Subcutaneous abdominal adipose tissue (tissue), 5 donors: Measurements from ENCODE around the gene PHF24.

Experiments
- H3K27ac ChIP-seq: one replicate; pipeline ENCODE4 v1.7.0; 2013; ENCODE audit warnings: low read depth, mild to moderate bottlenecking, inconsistent platforms, low read length, moderate library complexity
- H3K27me3 ChIP-seq, 5 donors: one replicate each; pipeline ENCODE4 v1.7.0; 2013; ENCODE audit warnings: low read length in 5 of 5, inconsistent platforms in 1 of 5; ENCODE audit not compliant: control insufficient read depth in 5 of 5, insufficient read depth in 4 of 5
- H3K36me3 ChIP-seq, 5 donors: one replicate each; pipeline ENCODE4 v1.7.0; 2013; ENCODE audit warnings: low read length in 5 of 5; ENCODE audit not compliant: control insufficient read depth in 5 of 5, insufficient read depth in 5 of 5
- H3K4me1 ChIP-seq, 5 donors: one replicate each; pipeline ENCODE4 v1.7.0; 2013; ENCODE audit warnings: low read length in 5 of 5, mild to moderate bottlenecking in 3 of 5, moderate library complexity in 1 of 5; ENCODE audit not compliant: control insufficient read depth in 5 of 5, insufficient read depth in 5 of 5
- H3K4me3 ChIP-seq, 5 donors: one replicate each; pipeline ENCODE4 v1.7.0; 2013; ENCODE audit warnings: low read length in 5 of 5, low read depth in 1 of 5
- H3K9ac ChIP-seq, 5 donors: one replicate each; pipeline ENCODE4 v1.7.0; 2013; ENCODE audit warnings: low read length in 5 of 5, mild to moderate bottlenecking in 4 of 5, moderate library complexity in 3 of 5
- H3K9me3 ChIP-seq, 5 donors: one replicate each; pipeline ENCODE4 v1.7.0; 2013; ENCODE audit warnings: low read length in 5 of 5; ENCODE audit not compliant: control insufficient read depth in 5 of 5
- donor health status: healthy.
- donor health status: healthy.
- donor health status: healthy.
- donor health status: healthy.
- donor health status: healthy.

PHF24 gene

GRCh38 chr9:34982361-34982760 lies 24.3 kb downstream of the PHF24 start:
- H3K9me3 ChIP-seq: no peaks in the 10 kb centered on the region
- no peak overlapping the region for H3K27ac ChIP-seq
- no peak overlapping the region for H3K9ac ChIP-seq
- H3K4me1 ChIP-seq: peaks cover 0 to 27% (median 2%) of the 10 kb centered on the region in 5 donors
- H3K36me3 ChIP-seq: no peaks in the 10 kb centered on the region
- H3K4me3 ChIP-seq: no peak overlapping the region
- no peaks in the 10 kb centered on the region for H3K27me3 ChIP-seq

- no peak overlapping the region for H3K9ac ChIP-seq
- H3K4me3 ChIP-seq: no peak overlapping the region
- no peaks in the 10 kb centered on the region for H3K36me3 ChIP-seq
- H3K27ac ChIP-seq: no peak overlapping the region
- peaks cover 0 to 28% (median 2%) of the 10 kb centered on the region in 5 donors for H3K4me1 ChIP-seq
- no peaks in the 10 kb centered on the region for H3K27me3 ChIP-seq
- no peaks in the 10 kb centered on the region for H3K9me3 ChIP-seq
Measured at GRCh38 chr9:34983209-34983608, 25.1 kb downstream of the PHF24 start.

DNA sequence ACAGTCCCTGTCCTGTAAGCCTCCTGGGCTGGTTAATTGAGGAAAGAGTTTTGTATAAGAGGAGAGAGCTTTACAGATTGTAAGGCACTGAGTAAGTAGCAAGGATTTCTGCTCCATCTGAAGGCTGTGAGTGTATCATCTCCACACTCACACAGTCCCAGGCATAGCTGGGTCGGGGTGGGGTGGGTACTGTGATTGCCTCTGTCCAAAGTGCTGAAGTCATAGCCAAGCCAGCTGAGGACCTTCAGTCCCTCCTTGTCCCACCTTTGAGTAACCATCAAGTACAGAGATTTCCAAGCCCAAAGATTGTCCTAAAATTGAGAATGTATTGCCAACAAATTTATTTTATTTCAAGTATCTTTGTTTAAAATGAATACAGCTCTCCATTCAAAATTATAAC lies 26.0 kb downstream of the PHF24 start:
- Histone ChIP-seq H3K9ac (no peak overlapping the region), H3K27me3 (no peaks in the 10 kb centered on the region), H3K36me3 (no peaks in the 10 kb centered on the region), H3K27ac (no peak overlapping the region), H3K9me3 (no peaks in the 10 kb centered on the region), H3K4me3 (no peak overlapping the region), H3K4me1 (peaks cover 2 to 36% (median 7%) of the 10 kb centered on the region in 5 donors)

DNA sequence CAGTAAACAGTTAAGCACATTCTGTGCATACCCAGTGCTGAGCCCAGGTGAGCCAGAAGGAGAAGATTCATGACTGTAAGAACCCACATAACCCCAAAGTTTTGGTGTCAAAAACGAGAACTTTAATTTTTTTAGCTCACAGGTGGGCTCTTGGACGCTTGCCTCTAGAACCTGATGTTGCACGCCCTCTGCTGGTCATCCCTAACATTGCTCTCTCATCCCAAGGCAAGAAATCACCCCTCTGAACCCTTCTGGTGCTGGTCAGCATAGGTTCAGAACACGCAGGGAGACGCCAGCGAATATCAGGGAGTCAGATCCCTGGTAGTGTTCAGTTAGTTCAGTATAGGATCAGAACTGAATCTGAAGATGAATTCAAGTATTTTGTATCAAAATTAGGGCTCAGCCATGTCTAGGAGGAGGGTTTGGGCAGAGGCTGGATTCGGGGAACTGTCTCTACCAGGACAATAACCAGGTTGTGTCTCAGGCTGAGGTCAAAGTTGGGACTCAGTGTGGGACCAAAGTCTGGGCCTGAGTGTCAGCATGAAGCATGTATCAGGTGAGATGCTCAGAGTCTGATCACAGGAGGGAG lies 27.3 kb downstream of the PHF24 start:
- no peaks in the 10 kb centered on the region for H3K9me3 ChIP-seq
- no peak overlapping the region for H3K9ac ChIP-seq
- H3K27me3 ChIP-seq: no peaks in the 10 kb centered on the region
- H3K4me1 ChIP-seq: peaks cover 2 to 41% (median 12%) of the 10 kb centered on the region in 5 donors
- H3K36me3 ChIP-seq: no peaks in the 10 kb centered on the region
- no peak overlapping the region for H3K4me3 ChIP-seq
- H3K27ac ChIP-seq: no peak overlapping the region

GRCh38 chr9:34986540-34987047 lies 28.5 kb downstream of the PHF24 start:
- Histone ChIP-seq H3K4me1 (peaks cover 2 to 47% (median 22%) of the 10 kb centered on the region in 5 donors), H3K9ac (peak overlapping the region in 1 of 5 donors; percentile 17), H3K9me3 (no peaks in the 10 kb centered on the region), H3K4me3 (no peak overlapping the region), H3K27me3 (no peaks in the 10 kb centered on the region), H3K27ac (no peak overlapping the region), H3K36me3 (no peaks in the 10 kb centered on the region)

GRCh38 chr9:34987160-34987901 lies 29.2 kb downstream of the PHF24 start:
- H3K4me1 ChIP-seq: peaks cover 2 to 50% (median 28%) of the 10 kb centered on the region in 5 donors
- no peaks in the 10 kb centered on the region for H3K27me3 ChIP-seq
- H3K36me3 ChIP-seq: no peaks in the 10 kb centered on the region
- no peak overlapping the region for H3K27ac ChIP-seq
- H3K9ac ChIP-seq: no peak overlapping the region
- no peak overlapping the region for H3K4me3 ChIP-seq
- H3K9me3 ChIP-seq: no peaks in the 10 kb centered on the region

DNA sequence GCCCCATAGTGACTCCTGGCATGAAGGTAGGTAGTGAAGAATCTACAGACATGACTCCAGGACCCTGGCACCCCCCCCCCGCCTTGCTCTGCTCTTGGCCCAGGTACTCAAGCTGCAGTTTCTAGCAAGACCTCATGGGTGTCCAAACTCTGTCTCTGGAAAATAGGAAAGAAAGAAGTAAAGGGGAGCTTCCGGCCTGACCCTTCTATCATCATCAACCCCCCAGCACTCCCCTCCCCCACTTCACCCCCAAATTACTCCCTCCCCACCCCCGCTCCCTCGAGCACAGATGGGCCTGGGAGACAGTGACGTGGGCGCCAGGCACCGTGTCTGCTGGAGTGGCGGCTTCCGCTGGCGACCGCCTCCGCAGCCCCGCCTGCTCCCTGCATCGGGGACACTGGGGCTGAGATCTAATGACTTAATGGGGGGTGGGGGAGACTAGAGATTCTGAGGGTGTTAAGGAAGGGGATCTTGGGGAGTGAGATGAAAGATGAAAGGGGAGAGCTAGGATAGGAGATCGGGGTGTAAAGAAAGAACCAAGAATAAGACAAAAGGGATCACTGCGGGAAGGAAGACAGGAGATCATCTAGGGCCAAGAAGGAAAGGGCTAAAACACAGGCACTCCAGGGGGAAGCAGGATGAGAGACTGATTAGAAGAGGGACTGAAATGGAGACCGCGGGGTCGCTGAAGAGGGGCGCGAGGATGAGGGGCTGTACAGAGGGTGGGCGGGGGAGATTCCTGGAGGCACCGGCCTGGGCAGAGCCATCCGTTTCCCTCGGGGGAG lies 30.3 kb downstream of the PHF24 start:
- H3K9ac ChIP-seq: peak overlapping the region; percentile 68 to 84 (median 80)
- H3K4me3 ChIP-seq: peak overlapping the region; percentile 85 to 97 (median 89)
- no peaks in the 10 kb centered on the region for H3K27me3 ChIP-seq
- no peaks in the 10 kb centered on the region for H3K9me3 ChIP-seq
- peak overlapping the region; percentile 74 for H3K27ac ChIP-seq
- H3K4me1 ChIP-seq: peaks cover 8 to 50% (median 38%) of the 10 kb centered on the region in 5 donors
- H3K36me3 ChIP-seq: no peaks in the 10 kb centered on the region

DNA sequence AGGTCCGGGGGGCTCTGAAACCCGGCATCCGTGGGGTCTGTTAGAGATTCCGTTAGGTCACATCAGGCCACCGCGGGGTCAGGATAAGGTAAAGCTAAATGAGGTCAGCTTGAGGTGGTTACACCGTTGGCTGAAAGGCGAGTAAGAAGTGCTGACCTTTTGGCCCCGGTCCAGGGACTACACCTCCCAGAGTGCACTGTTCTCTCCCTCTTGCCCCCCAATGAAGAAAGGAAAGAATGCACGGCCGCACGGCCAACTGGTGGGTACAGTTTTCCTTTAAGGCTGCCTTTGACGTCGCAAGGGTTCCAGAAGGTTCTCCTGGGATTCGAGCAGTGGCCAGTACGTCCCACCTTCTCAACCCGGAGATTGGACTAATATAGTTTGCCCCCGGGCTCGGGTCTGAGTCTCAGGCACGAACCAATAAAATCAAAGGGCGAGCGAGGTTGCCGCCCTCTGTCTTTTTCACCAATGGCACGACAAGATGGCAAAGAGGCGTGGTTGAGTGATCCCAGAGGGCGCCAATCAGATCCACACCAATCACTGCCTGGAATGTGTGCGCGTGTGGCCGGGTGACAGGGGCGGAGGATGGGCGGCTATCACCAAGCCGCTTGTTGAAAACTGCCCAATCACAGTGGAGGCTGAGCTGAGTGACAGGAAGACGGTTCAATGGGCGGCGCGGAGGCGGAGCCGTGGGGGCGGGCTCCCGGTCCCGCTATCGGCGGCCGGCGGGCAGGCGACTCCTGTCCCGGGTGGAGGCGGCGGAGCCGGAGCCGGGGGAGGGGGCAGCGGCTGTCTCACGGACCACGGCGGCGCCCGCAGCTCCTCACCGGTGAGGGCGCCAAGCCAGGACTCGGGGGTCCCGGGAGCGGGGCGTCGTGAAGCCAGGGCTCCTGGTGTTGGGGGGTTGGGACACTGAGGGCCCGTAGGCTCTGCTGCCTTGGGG lies 31.2 kb downstream of the PHF24 start, which contains the start of gene DNAJB5:
Gene DNAJB5 (plus strand): TSS at position 743 of the 943 bp plus-strand sequence. CDS start 886 bp downstream, outside the sequence.
- peak within 1 kb of the TSS; percentile 85 to 97 (median 89) for H3K4me3 ChIP-seq
- peak within 1 kb of the TSS; percentile 68 to 86 (median 82) for H3K9ac ChIP-seq
- H3K27me3 ChIP-seq: no peaks in the 10 kb centered on the region
- peak within 1 kb of the TSS; percentile 79 for H3K27ac ChIP-seq
- H3K9me3 ChIP-seq: no peaks in the 10 kb centered on the region
- H3K4me1 ChIP-seq: peaks cover 16 to 58% (median 47%) of the 10 kb centered on the region in 5 donors
- H3K36me3 ChIP-seq: no peaks in the 10 kb centered on the region

DNA sequence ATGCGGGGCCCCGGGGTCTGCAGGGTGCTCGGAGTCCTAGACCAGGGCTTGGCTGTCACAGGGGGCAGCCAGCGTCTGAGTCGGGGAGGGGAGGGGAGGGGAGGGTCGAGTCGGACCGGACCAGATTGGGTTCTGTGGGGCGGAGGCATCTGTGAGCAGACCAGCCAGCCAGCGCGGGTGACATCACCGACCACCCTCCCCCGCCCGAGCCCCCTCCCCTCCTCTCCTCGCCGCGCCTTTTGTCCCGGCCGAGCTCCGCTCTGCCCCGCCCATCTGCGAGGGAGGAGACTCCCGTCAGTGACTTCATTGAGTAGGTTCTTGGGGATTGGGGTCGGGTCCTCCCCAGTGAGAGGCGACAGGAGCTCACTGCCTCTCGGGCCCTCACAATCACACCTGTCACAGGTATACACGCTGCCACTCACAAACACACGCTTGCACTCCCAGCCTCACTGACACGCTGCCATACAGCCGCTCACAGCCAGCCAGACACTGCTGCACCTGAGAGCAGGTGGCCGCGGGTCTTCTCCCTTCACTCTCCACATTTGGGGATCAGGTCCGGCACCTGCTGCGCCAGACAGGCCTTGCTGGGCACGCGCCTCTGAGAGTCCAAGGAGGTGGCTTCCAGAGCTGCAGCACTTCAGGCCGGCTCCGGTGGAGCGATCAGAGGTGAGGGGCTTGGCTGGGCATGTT lies 32.0 kb downstream of the PHF24 start:
- peak overlapping the region; percentile 63 to 90 (median 85) for H3K4me3 ChIP-seq
- H3K36me3 ChIP-seq: no peaks in the 10 kb centered on the region
- peaks cover 17 to 66% (median 54%) of the 10 kb centered on the region in 5 donors for H3K4me1 ChIP-seq
- no peaks in the 10 kb centered on the region for H3K27me3 ChIP-seq
- H3K9me3 ChIP-seq: no peaks in the 10 kb centered on the region
- H3K9ac ChIP-seq: peak overlapping the region in 4 of 5 donors; percentile 68 to 86 (median 76)
- H3K27ac ChIP-seq: peak overlapping the region; percentile 79
